Regular cardiac myocyte (primary cell): ENCODE results near the gene SRSF12. TPM values are rescaled to one million over a fixed set of nuclear protein-coding genes. Genes with fewer than 3 reads are reported as not detected.

ENCODE experiments used
- total RNA-seq: library from RNA; depleted of rRNA; stranded (reverse); fragments of >200 nt; gene quantifications from 2 replicates; pipeline ENCODE4 v1.2.3, GENCODE V29; 2014

The SRSF12 gene
- under 0.01 and 0.28 TPM in 2 replicates for total RNA-seq

GRCh38 chr6:89117211-89118108 is at the start of gene SRSF12:
TSS of gene SRSF12 (minus strand) at chr6:89118071. CDS start at chr6:89117887, 184 bp downstream.

DNA sequence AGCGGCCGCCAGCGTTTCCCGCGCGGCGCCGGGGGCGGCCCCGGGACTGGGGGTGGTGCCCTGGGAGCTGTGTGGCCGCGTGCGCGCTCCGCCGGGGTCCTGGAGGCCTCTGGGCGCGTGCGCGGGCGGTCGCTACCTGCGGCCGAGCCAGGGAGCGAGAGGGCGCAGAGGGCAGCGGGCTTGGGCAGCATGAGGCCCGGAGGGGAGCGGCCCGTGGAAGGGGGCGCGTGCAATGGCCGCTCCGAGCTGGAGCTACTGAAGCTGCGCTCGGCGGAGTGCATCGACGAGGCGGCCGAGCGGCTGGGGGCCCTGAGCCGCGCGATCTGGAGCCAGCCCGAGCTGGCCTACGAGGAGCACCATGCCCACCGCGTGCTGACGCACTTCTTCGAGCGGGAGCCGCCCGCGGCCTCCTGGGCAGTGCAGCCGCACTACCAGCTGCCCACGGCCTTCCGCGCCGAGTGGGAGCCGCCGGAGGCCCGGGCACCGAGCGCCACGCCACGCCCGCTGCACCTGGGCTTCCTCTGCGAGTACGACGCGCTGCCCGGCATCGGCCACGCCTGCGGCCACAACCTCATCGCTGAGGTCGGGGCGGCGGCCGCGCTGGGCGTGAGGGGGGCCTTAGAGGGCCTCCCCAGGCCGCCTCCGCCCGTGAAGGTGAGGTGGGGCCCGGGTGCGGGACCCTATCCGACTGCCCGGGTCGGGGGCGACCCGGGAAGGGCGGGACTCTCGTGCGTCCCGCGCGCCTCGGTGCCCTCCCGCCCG is 28.3 kb upstream of the SRSF12 start, which contains the start of gene PM20D2:
PM20D2 (plus strand) TSS at position 100 of the 762 bp plus-strand sequence; CDS start at position 190, 90 bp downstream.

GRCh38 chr6:89080281-89081128 is 37.4 kb downstream of the SRSF12 start, which contains the start of gene PNRC1:
TSS of gene PNRC1 (plus strand) at chr6:89080751. CDS start at chr6:89080895, 144 bp downstream.

Other genes with a start within 250 kb of the SRSF12 start
- 28.9 and 30.4 TPM in 2 replicates for gene RNGTT, start 154.5 kb downstream of the SRSF12 start, total RNA-seq
- 32.2 and 65.7 TPM in 2 replicates for gene PNRC1, start 37.3 kb downstream of the SRSF12 start, total RNA-seq
- gene PM20D2, start 28.0 kb upstream of the SRSF12 start, total RNA-seq, result 3.1 and 4.6 TPM in 2 replicates
- not detected in 2 replicates for gene GABRR1, start 99.3 kb upstream of the SRSF12 start, total RNA-seq
- 0.19 and 0.56 TPM in 2 replicates for gene GABRR2, start 197.2 kb upstream of the SRSF12 start, total RNA-seq
- gene UBE2J1, start 234.7 kb upstream of the SRSF12 start, total RNA-seq, result 23.7 and 39.3 TPM in 2 replicates